Lower lobe of right lung (tissue), 2 donors: ENCODE measurements around the gene ATRIP. TPM values are rescaled to one million over a fixed set of nuclear protein-coding genes. Genes with fewer than 3 reads are reported as not detected.

ENCODE experiments used
- ATAC-seq, 2 donors: fragments of 200-7000 bp; cut with Tn5 transposase; one replicate each; pipeline ENCODE4 v1.9.1; 2020 to 2022; ENCODE audit warnings: mild to moderate bottlenecking in 2 of 2, moderate library complexity in 2 of 2
- DNase-seq: peaks from one replicate; pipeline ENCODE4 v3.0.0-alpha.2; 2020
- H3K27ac ChIP-seq: fragments of 200-600 bp; one replicate; pipeline ENCODE4 v1.8.0; 2022
- H3K27me3 ChIP-seq: fragments of 200-600 bp; one replicate; pipeline ENCODE4 v1.8.0; 2022; ENCODE audit warnings: low read depth
- H3K36me3 ChIP-seq: fragments of 200-600 bp; one replicate; pipeline ENCODE4 v1.8.0; 2022; ENCODE audit warnings: mild to moderate bottlenecking
- H3K4me1 ChIP-seq: fragments of 200-600 bp; one replicate; pipeline ENCODE4 v1.8.0; 2022
- H3K4me3 ChIP-seq: fragments of 200-600 bp; one replicate; pipeline ENCODE4 v1.8.0; 2022; ENCODE audit warnings: mild to moderate bottlenecking
- H3K9me3 ChIP-seq: fragments of 200-600 bp; one replicate; pipeline ENCODE4 v1.8.0; 2022
- CTCF ChIP-seq: fragments of 200-600 bp; IDR thresholded peaks from one replicate; pipeline ENCODE4 v1.8.0; 2022; ENCODE audit warnings: antibody characterized with exemption, mild to moderate bottlenecking
- intact Hi-C: fragments of 100-400 bp; cut with DNase I; formaldehyde crosslinking; loops from one replicate; pipeline ENCODE4 v1.11.0; 2022
- total RNA-seq: library from RNA; stranded (reverse); fragmentation: NEBNext Ultra II Directional; extraction: Animal tissue kit (Norgen Biotek cat#: 25700); gene quantifications from one replicate; pipeline ENCODE4 v1.2.1, GENCODE V29; 2021
- donor health status: DM: no; HTN: yes; CAD: no; lungs with severe emphysema.

Gene ATRIP
- total RNA-seq, 1 donor from 2014 or later: 5.9 TPM

GRCh38 chr3:48467110-48467454, 20.5 kb downstream of the ATRIP start:
- no peak for TF ChIP-seq CTCF
- intact Hi-C loops: loop anchor here (10.0 kb wide), 1 partner anchor 88 kb away; the partner anchor contains the start of gene PFKFB4
- no peaks in the 10 kb centered on the region for H3K27me3 ChIP-seq
- ATAC-seq (no peak), DNase-seq (no peak)
- H3K36me3 ChIP-seq: peaks cover 42% of the 10 kb centered on the region
- H3K27ac ChIP-seq: peak overlapping the region; percentile 100
- peak overlapping the region; percentile 62 for H3K4me3 ChIP-seq
- no peaks in the 10 kb centered on the region for H3K9me3 ChIP-seq
- peaks cover 74% of the 10 kb centered on the region for H3K4me1 ChIP-seq

- peak overlapping the region; percentile 100 for H3K27ac ChIP-seq
- no peaks in the 10 kb centered on the region for H3K9me3 ChIP-seq
- DNase-seq: no peak
- peak overlapping the region; percentile 62 for H3K4me3 ChIP-seq
- peaks cover 78% of the 10 kb centered on the region for H3K4me1 ChIP-seq
- no peak for ATAC-seq
- intact Hi-C loops: loop anchor here (10.0 kb wide), 1 partner anchor 87 kb away; the partner anchor contains the start of gene PFKFB4
- no peaks in the 10 kb centered on the region for H3K27me3 ChIP-seq
- TF ChIP-seq CTCF: no peak
- H3K36me3 ChIP-seq: peaks cover 42% of the 10 kb centered on the region
These were observed 21.1 kb downstream of the ATRIP start for GRCh38 chr3:48467473-48468267.

- no peak for ATAC-seq
- Histone ChIP-seq H3K36me3 (peaks cover 42% of the 10 kb centered on the region), H3K4me1 (peaks cover 82% of the 10 kb centered on the region), H3K27me3 (no peaks in the 10 kb centered on the region), H3K4me3 (no peak overlapping the region), H3K9me3 (no peaks in the 10 kb centered on the region), H3K27ac (peak overlapping the region; percentile 100)
- no peak for TF ChIP-seq CTCF
- intact Hi-C loops: loop anchor here (10.0 kb wide), 1 partner anchor 86 kb away; the partner anchor contains the start of gene PFKFB4
- no peak for DNase-seq
These were observed 21.8 kb downstream of the ATRIP start for GRCh38 chr3:48468329-48468731.

GRCh38 chr3:48469046-48469915, 22.7 kb downstream of the ATRIP start:
- intact Hi-C loops: loop anchor here (10.0 kb wide), 1 partner anchor 86 kb away; the partner anchor contains the start of gene PFKFB4
- DNase-seq (no peak), ATAC-seq (no peak)
- TF ChIP-seq CTCF: no peak
- no peaks in the 10 kb centered on the region for H3K9me3 ChIP-seq
- peaks cover 89% of the 10 kb centered on the region for H3K4me1 ChIP-seq
- H3K27ac ChIP-seq: peak overlapping the region; percentile 100
- no peak overlapping the region for H3K4me3 ChIP-seq
- H3K27me3 ChIP-seq: no peaks in the 10 kb centered on the region
- peaks cover 42% of the 10 kb centered on the region for H3K36me3 ChIP-seq

GRCh38 chr3:48470286-48470685, 23.7 kb downstream of the ATRIP start:
- Histone ChIP-seq H3K4me1 (peaks cover 80% of the 10 kb centered on the region), H3K36me3 (peaks cover 42% of the 10 kb centered on the region), H3K4me3 (no peak overlapping the region), H3K9me3 (no peaks in the 10 kb centered on the region), H3K27me3 (no peaks in the 10 kb centered on the region), H3K27ac (peak overlapping the region; percentile 41)
- intact Hi-C loops: no loop called here
- no peak for DNase-seq
- TF ChIP-seq CTCF: no peak
- ATAC-seq: no peak
